SKM-1 treated with dmso at 0.1 percent for 144 hours (cell line): ENCODE data around the gene STAMBP.
"Not testable (repeated sequence)": the region's sequence is repeated elsewhere in the genome, so short reads cannot be mapped to it uniquely, and the experiment has no call there.

Source experiments
- DNase-seq: peaks from one replicate; lab custom pipeline; 2025; ENCODE audit not compliant: unreplicated experiment; lab: John Stamatoyannopoulos, UW

The STAMBP gene

GRCh38 chr2:73903949-73904613 is 75.3 kb downstream of the STAMBP start:
- not testable (repeated sequence) for DNase-seq

DNA sequence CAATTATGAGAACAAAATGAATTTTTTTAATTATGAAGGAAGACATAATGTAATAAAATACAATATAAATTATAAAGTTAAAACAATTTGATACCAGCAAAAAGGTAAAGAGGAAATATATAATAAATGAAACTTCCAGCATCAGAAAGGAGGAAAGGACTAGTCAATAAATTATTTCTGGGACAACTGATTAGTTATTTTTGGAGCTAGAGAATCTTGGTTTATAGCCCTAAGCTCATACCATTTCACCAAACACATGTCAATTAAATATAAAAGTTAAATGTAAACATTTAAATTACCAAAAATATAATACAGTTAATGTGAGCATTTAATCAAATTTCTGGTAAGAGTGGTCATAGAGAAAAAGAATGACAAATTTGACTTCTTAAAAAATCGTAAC is 76.2 kb downstream of the STAMBP start:
- DNase-seq = no peak

DNA sequence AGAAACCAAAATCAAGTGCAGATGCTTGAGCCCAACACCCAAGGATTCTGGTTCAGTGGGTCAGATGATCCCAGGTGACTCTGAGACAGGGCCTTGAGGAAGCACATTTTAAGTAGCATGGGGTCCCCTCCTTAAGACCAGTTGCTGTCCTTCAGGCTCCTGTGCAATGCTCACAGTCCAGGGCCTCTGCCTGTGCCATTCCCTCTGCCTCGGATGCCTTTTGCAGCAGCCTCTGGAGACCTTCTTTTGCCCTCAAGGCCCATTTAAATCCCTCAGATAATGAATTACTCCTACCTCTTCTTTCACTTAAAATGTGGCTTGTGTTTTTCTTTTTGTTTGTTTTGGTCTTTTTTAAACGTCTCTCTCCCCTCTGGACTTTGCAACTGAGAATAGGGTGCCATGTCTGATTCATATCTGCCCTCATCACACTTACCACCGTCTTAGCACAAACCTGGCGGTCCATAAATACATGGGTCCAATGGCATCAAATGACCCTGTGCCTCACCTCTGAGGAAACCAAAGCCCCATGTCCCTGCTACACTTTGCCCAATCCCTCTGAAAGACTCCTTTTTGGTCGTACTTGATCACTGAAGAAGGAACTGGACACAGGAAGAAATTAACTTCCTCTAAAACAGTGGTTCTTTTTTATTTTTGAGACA is 78.2 kb downstream of the STAMBP start:
- peak; percentile 8 for DNase-seq

DNA sequence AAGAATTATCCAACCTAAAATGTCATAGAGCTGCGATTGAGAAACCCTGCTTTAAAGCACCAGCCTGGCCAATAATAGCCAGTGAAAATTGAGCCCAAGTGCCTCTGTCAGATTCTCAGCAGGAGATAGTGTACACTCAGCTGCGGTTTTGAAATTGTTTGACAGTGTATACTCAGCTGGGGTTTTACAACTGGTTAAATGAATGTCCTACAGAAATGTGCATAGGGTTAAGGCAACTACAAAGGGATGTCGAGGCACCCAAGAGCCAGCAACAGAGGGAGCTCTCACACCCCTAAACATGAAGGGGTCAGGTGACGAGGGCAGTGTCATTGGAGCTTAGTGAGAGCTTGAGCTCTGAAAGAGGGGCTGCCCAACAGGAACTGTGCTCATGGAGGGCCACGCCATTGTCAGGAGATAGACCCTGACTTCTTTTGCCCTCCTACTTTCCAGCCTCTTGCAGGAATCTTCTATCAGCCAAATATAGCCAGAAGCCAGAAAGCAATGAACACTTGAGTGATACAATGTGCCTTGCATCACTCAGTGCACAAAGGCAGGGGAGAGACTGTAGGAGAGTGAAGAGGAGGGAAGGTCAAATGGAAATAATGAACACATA is 79.2 kb downstream of the STAMBP start:
- DNase-seq = no peak

DNA sequence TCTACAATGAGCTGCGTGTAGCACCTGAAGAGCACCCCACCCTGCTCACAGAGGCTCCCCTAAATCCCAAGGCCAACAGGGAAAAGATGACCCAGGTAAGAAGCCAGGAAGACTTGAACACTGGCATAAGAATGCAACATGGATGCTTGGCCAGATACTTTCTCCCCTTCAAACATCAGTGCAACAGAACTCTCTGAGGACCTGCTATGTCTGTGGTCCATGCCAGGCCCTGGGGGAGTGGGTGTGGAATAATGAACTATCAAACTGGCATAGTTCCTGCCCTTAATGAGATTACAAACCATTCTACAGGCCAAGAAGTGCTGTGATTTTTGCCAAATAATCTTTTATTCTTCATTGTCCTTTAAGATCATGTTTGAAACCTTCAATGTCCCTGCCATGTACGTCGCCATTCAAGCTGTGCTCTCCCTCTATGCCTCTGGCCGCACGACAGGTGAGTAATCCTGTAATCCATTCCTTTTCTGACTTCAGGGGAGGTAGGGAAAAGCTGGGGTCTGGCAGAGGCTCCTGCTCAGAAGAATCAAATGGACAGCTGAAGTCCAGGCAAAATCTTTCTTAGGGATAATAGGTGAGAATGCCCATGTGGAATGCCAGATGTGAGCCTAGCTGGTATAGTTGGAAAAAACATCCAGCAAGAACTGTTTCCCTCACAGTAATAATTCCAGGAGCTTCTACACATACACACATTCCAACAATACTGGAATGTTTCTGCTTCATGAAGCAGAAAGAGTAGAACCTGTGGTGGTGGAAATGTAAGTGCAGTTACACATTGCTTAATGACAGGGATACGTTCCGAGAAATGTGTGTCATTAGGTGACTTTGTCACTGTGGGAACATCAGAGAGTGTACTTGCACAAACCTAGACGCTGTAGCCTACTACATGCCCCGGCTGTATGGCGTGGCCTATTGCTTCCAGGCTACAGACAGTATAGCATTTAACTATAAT is 80.2 kb downstream of the STAMBP start:
- DNase-seq = no peak

- DNase-seq = no peak
Observed at GRCh38 chr2:73910873-73911547, 82.2 kb downstream of the STAMBP start.

- DNase-seq = no peak
Observed at GRCh38 chr2:73911548-73912208, 82.9 kb downstream of the STAMBP start.

DNA sequence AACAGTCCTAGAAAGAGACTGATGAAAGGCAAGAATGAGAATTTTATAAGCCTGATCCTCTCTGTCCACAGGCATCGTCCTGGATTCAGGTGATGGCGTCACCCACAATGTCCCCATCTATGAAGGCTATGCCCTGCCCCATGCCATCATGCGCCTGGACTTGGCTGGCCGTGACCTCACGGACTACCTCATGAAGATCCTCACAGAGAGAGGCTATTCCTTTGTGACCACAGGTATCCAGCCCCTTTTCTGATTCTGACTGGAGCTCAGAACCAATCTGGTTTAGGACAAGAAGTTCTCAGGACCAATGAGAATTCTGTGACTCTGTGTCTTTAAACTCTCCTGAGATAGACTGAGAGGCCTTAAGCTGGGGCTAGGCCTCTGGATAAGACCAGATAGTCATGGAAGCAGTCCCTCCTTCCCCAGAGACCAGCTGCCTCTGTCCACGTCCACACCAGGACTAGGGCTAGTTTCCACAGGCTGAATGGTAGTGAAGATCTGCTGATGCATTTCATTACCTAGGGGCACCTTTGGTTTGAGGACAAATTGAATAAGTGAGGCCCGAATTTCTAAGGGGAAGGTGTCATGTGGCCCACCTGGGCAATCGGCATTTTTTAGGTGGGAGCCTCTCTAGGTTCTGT is 84.8 kb downstream of the STAMBP start:
- DNase-seq = no peak

- no peak for DNase-seq
Observed at GRCh38 chr2:73914667-73915066, 85.9 kb downstream of the STAMBP start.

GRCh38 chr2:73915437-73915993 is 86.8 kb downstream of the STAMBP start:
- DNase-seq = no peak

GRCh38 chr2:73916666-73917065 is 87.9 kb downstream of the STAMBP start:
- no peak for DNase-seq

- DNase-seq = no peak
Observed at GRCh38 chr2:73917296-73917695, 88.5 kb downstream of the STAMBP start.

DNA sequence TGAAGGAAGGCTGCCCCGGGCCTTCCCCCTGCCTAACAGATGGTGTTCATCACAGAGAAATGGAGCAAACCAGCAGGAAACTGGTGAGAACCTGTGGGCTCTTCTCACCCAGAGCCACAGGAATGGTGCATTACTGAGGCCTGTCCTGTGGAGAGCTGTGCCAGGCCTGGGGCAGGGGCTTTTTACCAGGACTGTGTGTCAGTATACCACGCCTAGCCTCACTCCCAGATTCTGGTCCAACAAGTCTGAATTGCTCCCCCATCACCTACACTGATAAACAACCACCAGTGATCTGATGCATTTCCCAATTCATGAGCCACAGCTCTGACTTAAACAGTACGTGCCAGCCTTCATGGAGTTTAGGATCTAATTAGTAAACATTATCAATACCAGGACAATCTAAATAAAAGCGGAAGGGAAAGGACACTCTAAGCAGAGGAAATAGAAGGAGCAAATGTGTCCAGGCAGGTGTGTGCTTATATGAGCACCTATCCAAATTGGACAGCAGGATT is 89.0 kb downstream of the STAMBP start:
- no peak for DNase-seq

DNA sequence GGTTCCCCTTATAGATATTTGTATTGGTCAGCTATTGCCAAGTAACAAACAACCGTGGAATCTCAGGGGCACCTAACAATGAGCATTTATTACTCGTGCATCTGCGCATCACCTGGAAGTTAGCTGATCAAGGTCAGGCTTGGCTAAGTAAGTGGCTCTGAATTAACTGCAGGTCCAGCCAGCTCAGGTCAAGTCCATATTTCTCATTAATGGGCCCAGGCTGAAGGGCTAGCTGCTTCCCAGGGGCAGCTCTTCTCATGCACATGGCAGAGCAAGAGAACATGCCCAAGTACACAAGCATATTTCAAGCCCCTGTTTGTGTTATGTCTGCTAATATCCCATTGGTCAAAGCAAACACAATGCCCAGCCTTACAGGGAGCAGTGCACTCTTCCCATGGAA is 90.1 kb downstream of the STAMBP start:
- DNase-seq = no peak

- DNase-seq = no peak
Observed at GRCh38 chr2:73919596-73920228, 91.0 kb downstream of the STAMBP start.

DNA sequence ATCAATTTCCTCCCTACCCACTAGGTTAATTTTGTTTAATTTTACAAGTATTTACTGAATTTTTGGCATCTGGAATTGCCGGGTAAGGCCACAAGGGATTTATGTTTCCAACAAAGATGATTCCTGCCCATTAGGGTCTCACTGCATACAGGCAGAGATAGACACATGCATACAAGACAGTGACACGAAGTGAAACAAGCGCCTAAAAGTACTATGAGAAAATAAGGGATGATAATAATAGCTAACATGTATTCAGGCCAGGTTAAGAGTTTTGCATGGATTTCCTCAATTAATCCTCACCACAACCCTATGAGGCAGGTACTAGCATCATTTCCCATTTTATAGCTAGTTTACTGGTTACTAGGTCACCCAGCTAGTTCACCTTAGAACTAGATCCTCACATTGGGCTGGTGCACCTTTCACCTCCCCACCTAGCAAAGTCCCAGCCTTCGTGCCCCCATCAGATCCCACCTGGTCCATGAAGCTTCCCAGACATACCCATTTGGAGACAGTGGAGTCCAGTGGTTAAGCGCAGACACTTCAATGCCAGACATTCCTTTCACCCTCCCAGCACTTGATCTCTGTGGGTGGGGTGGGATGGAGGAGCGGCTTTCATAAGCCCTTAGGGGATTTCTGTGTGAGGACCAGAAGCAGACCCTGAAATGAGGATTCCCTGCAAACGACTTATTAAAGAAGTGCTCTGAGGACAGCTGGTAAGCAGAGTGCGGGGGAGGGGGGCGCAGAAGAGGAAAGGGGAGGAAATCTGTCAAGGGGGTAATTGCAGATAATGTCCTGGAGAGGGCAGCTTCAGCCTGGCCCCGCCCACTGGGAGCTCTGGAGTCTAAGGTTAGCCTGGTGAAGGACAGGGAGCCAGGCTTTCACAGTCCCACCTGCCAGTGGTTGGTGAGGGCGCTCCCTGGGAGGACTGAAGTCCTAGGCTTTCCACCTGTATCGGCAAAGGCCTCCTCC is 92.1 kb downstream of the STAMBP start:
- peak; percentile 20 for DNase-seq

GRCh38 chr2:73921581-73921980 is 92.8 kb downstream of the STAMBP start:
- DNase-seq = no peak

- no peak for DNase-seq
Observed at GRCh38 chr2:73922681-73923080, 93.9 kb downstream of the STAMBP start.
